Right cardiac atrium (tissue), 5 donors: ENCODE measurements around the gene SPO11. TPM values are rescaled to one million over a fixed set of nuclear protein-coding genes. Genes with fewer than 3 reads are reported as not detected.

ENCODE experiments used
- microRNA-seq, 2 donors: library from miRNA; unstranded; fragments of <30 nt; microRNA quantifications; one replicate each; pipeline ENCODE4 v1.2.0, GENCODE V29; 2020 to 2021
- polyA plus RNA-seq: library from polyadenylated mRNA; stranded (reverse); fragments of 200-250 nt; gene quantifications from one replicate; pipeline ENCODE4 v1.2.3, GENCODE V29; 2013
- total RNA-seq, 4 donors: library from RNA; stranded (reverse); fragmentation: NEBNext Ultra II Directional; extraction: Animal tissue kit (Norgen Biotek cat#: 25700); gene quantifications; one replicate each; pipeline ENCODE4 v1.2.1, GENCODE V29; 2021
- donor health status: healthy with polysubstance abuse.
- donor health status: DM: no; HTN: yes; CAD: no.
- donor health status: DM: no; HTN: no; CAD: no.
- donor health status: DM: no; HTN: yes; CAD: no; lungs with severe emphysema.
- donor health status: DM: yes; HTN: yes; CAD: no.

Gene SPO11
- total and polyA plus RNA-seq, 5 donors, result not detected

Small RNA genes lying within 50 kb of the gene (microRNA-seq; reads per million reads assigned to microRNA genes)
- 0 reads per million in 2 donors for gene MIR4325

Other genes with a start within 250 kb of the SPO11 start
- gene BMP7, start 63.2 kb upstream of the SPO11 start, total RNA-seq, result 10 to 100 TPM; 29.1 to 39.4 (median 32.3) TPM
- gene BMP7, start 63.2 kb upstream of the SPO11 start, polyA plus RNA-seq, result 22.4 TPM
- 10 to 100 TPM; 14.1 to 15.6 (median 14.8) TPM for gene RAE1, start 21.5 kb downstream of the SPO11 start, total RNA-seq
- 9.4 TPM for gene RAE1, start 21.5 kb downstream of the SPO11 start, polyA plus RNA-seq
- 100 to 1,000 TPM in 1 of 4 donors, 10 to 100 TPM in 3; 82.6 to 143 (median 94.4) TPM for gene RBM38, start 61.6 kb downstream of the SPO11 start, total RNA-seq
- 182 TPM for gene RBM38, start 61.6 kb downstream of the SPO11 start, polyA plus RNA-seq
- not detected for gene CTCFL, start 195.3 kb downstream of the SPO11 start, total RNA-seq
- gene CTCFL, start 195.3 kb downstream of the SPO11 start, polyA plus RNA-seq, result not detected
- gene PCK1, start 231.3 kb downstream of the SPO11 start, total RNA-seq, result 1 to 10 TPM in 1 of 4 donors, under 1 TPM in 3; 0.25 to 4.1 (median 0.61) TPM
- 1.0 TPM for gene PCK1, start 231.3 kb downstream of the SPO11 start, polyA plus RNA-seq